ENCODE data around the gene RAMP3.

GRCh38 chr7:45202625-45203024 is 45.0 kb downstream of the RAMP3 start:
- TF ChIP-seq CTCF (IDR thresholded peaks at IDR 0.05 in 2 of 3, conservative IDR thresholded peaks at IDR 0.05 in 1 of 3; ENCODE audit: control insufficient read depth in 2 of 3, extremely low read depth in 1 of 3, insufficient read depth in 1 of 3, low read depth in 3 of 3, low read length in 3 of 3) (no peak), POLR2AphosphoS5 (IDR thresholded peaks at IDR 0.05; ENCODE audit: low read length) (no peak), CHD1 (IDR thresholded peaks at IDR 0.05; ENCODE audit: low read depth, low read length) (no peak), RCOR1 (conservative IDR thresholded peaks at IDR 0.05; ENCODE audit: low read depth, low read length) (no peak), CBX3 (IDR thresholded peaks at IDR 0.05; ENCODE audit: borderline replicate concordance, low read depth) (no peak)
- TF ChIP-seq, protein P1, sequence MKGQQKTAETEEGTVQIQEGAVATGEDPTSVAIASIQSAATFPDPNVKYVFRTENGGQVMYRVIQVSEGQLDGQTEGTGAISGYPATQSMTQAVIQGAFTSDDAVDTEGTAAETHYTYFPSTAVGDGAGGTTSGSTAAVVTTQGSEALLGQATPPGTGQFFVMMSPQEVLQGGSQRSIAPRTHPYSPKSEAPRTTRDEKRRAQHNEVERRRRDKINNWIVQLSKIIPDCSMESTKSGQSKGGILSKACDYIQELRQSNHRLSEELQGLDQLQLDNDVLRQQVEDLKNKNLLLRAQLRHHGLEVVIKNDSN (IDR thresholded peaks at IDR 0.05; ENCODE audit: borderline replicate concordance, extremely low read length, insufficient read depth, low read depth, low read length): no peak

Data from GM12878 (cell line).